GM18505 (cell line): ENCODE measurements around the gene JMJD6.
A peak's percentile ranks its signal among the peaks of the same experiment; 100 is the strongest.
"Not testable (repeated sequence)": the region's sequence is repeated elsewhere in the genome, so short reads cannot be mapped to it uniquely, and the experiment has no call there.

Experiments used
- ATAC-seq: cut with Tn5 transposase; IDR thresholded peaks from one replicate; pipeline ENCODE4 v1.9.1; 2021; ENCODE audit not compliant: unreplicated experiment
- POLR2A ChIP-seq: IDR thresholded peaks from 4 replicates; pipeline ENCODE4 v1.6.1; 2011; ENCODE audit warnings: borderline replicate concordance; ENCODE audit not compliant: insufficient read depth, insufficient read length; ENCODE audit errors: extremely low read depth

Gene JMJD6

GRCh38 chr17:76732734-76733617, 6.6 kb upstream of the JMJD6 start:
- peak; percentile 32 for TF ChIP-seq POLR2A
- no peak for ATAC-seq

- ATAC-seq = not testable (repeated sequence)
Measured at GRCh38 chr17:76731800-76732733, 5.7 kb upstream of the JMJD6 start.

- no peak for ATAC-seq
- peak; percentile 17 for TF ChIP-seq POLR2A
Measured at GRCh38 chr17:76727745-76728456, 1.5 kb upstream of the JMJD6 start.

GRCh38 chr17:76726776-76727718, 641 bp upstream of the JMJD6 start, which contains the start of gene METTL23:
METTL23 (plus strand) TSS chr17:76726839; CDS start chr17:76729711, 2,872 bp downstream.
- TF ChIP-seq POLR2A = peak; percentile 88
- peak; percentile 47 for ATAC-seq

GRCh38 chr17:76725580-76726230, 701 bp downstream of the JMJD6 start:
- peak; percentile 17 for ATAC-seq
- no peak for TF ChIP-seq POLR2A

- TF ChIP-seq POLR2A = no peak
- ATAC-seq = no peak
Measured at GRCh38 chr17:76723812-76724211, 2.6 kb downstream of the JMJD6 start.

- not testable (repeated sequence) for ATAC-seq
Measured at GRCh38 chr17:76722977-76723376, 3.4 kb downstream of the JMJD6 start.

- ATAC-seq = no peak
- TF ChIP-seq POLR2A = no peak
Measured at GRCh38 chr17:76722279-76722678, 4.1 kb downstream of the JMJD6 start.

GRCh38 chr17:76721463-76721862, 4.9 kb downstream of the JMJD6 start:
- TF ChIP-seq POLR2A = no peak
- no peak for ATAC-seq

GRCh38 chr17:76720941-76721340, 5.5 kb downstream of the JMJD6 start:
- TF ChIP-seq POLR2A = no peak
- ATAC-seq = no peak

GRCh38 chr17:76720211-76720610, 6.2 kb downstream of the JMJD6 start:
- no peak for ATAC-seq
- TF ChIP-seq POLR2A = no peak

GRCh38 chr17:76718516-76718915, 7.9 kb downstream of the JMJD6 start:
- ATAC-seq = no peak
- TF ChIP-seq POLR2A = no peak
